Stimulated activated CD4-positive, alpha-beta T cell treated with anti-CD3 and anti-CD28 coated beads, Interleukin-1b, Interleukin-23, amount 100 ng/mL, for 1 hour (primary cell): ENCODE measurements around the gene CLSTN2.

ENCODE experiments used
- DNase-seq, 2 donors: peaks; one replicate each; pipeline ENCODE4 v3.0.0-alpha.2; 2020; ENCODE audit warnings: low read depth in 2 of 2

The CLSTN2 gene

GRCh38 chr3:140593766-140594165 lies 658.8 kb downstream of the CLSTN2 start:
- no peak for DNase-seq

- no peak for DNase-seq
Observed at GRCh38 chr3:140595295-140595694, 660.3 kb downstream of the CLSTN2 start.

GRCh38 chr3:140597364-140597763 lies 662.4 kb downstream of the CLSTN2 start:
- DNase-seq, result no peak

- no peak for DNase-seq
Observed at GRCh38 chr3:140597792-140598191, 662.8 kb downstream of the CLSTN2 start.

- DNase-seq, result no peak
Observed at GRCh38 chr3:140599009-140599408, 664.0 kb downstream of the CLSTN2 start.

- no peak for DNase-seq
Observed at GRCh38 chr3:140599496-140599895, 664.5 kb downstream of the CLSTN2 start.

- no peak for DNase-seq
Observed at GRCh38 chr3:140601881-140602280, 666.9 kb downstream of the CLSTN2 start.

- DNase-seq, result no peak
Observed at GRCh38 chr3:140602781-140603180, 667.8 kb downstream of the CLSTN2 start.

- no peak for DNase-seq
Observed at GRCh38 chr3:140603766-140604165, 668.8 kb downstream of the CLSTN2 start.

GRCh38 chr3:140610544-140610943 lies 675.6 kb downstream of the CLSTN2 start:
- DNase-seq, result no peak

- no peak for DNase-seq
Observed at GRCh38 chr3:140614001-140614400, 679.0 kb downstream of the CLSTN2 start.

- no peak for DNase-seq
Observed at GRCh38 chr3:140617135-140617534, 682.1 kb downstream of the CLSTN2 start.

- DNase-seq, result no peak
Observed at GRCh38 chr3:140626856-140627255, 691.9 kb downstream of the CLSTN2 start.
